IMR-90 (cell line): ENCODE data around the gene BPGM. TPM values are rescaled to one million over a fixed set of nuclear protein-coding genes. Genes with fewer than 3 reads are reported as not detected.
"Not testable (repeated sequence)": the region's sequence is repeated elsewhere in the genome, so short reads cannot be mapped to it uniquely, and the experiment has no call there.

ENCODE experiments used
- ATAC-seq: fragments of 200-7000 bp; cut with Tn5 transposase; 2 replicates; pipeline ENCODE4 v1.9.1; 2020; ENCODE audit warnings: low read depth, mild to moderate bottlenecking, moderate library complexity
- BruUV-seq: library from RNA; stranded (reverse); fragments of 400-500 nt; replicated peaks from 2 replicates; lab custom pipeline; 2021; lab: Mats Ljungman, UMichigan
- CTCF ChIA-PET: fragments of 300-600 bp; formaldehyde crosslinking; extraction: SDS; loops from one replicate; lab custom pipeline; 2021; ENCODE audit warnings: antibody characterized with exemption; lab: Yijun Ruan, JAX
- POLR2A ChIA-PET: fragments of 300-600 bp; sonication (Branson Sonifier 250); formaldehyde crosslinking; loops from one replicate; lab custom pipeline; 2022; ENCODE audit warnings: antibody characterized with exemption; ENCODE audit not compliant: unreplicated experiment; lab: Charles Lee
- DNase-seq: peaks from one replicate; pipeline ENCODE4 v3.0.0; 2013
- H2AFZ ChIP-seq: replicated peaks from 2 replicates; pipeline ENCODE3; 2013; ENCODE audit warnings: low read length, mild to moderate bottlenecking; ENCODE audit not compliant: poor library complexity
- H2AK5ac ChIP-seq: 2 replicates; pipeline ENCODE4 v1.6.1; 2013; ENCODE audit warnings: low read depth, low read length, inconsistent platforms
- H2AK9ac ChIP-seq: replicated peaks from 2 replicates; pipeline ENCODE3; 2013; ENCODE audit warnings: mild to moderate bottlenecking, low read depth, low read length, moderate library complexity; ENCODE audit not compliant: poor library complexity
- H2BK120ac ChIP-seq: 2 replicates; pipeline ENCODE4 v1.6.1; 2013; ENCODE audit warnings: low read depth, low read length, inconsistent platforms
- H2BK15ac ChIP-seq: 3 replicates; pipeline ENCODE4 v1.6.1; 2013; ENCODE audit warnings: low read depth, low read length, inconsistent platforms
- H2BK20ac ChIP-seq: 2 replicates; pipeline ENCODE4 v1.6.1; 2013; ENCODE audit warnings: low read depth, mild to moderate bottlenecking, inconsistent platforms, low read length, moderate library complexity
- H2BK5ac ChIP-seq: 2 replicates; pipeline ENCODE4 v1.6.1; 2013; ENCODE audit warnings: mild to moderate bottlenecking, low read depth, low read length, inconsistent platforms; ENCODE audit not compliant: poor library complexity, severe bottlenecking
- H3K14ac ChIP-seq: replicated peaks from 2 replicates; pipeline ENCODE4 v1.6.1; 2013; ENCODE audit warnings: low read depth, low read length, inconsistent platforms
- H3K18ac ChIP-seq: 2 replicates; pipeline ENCODE4 v1.6.1; 2013; ENCODE audit warnings: low read depth, low read length, control low read depth
- H3K23ac ChIP-seq: 2 replicates; pipeline ENCODE4 v1.6.1; 2013; ENCODE audit warnings: low read depth, low read length, inconsistent platforms
- H3K27ac ChIP-seq: 2 replicates; pipeline ENCODE4 v1.5.1; 2013; ENCODE audit warnings: mild to moderate bottlenecking, control low read depth, low read length; ENCODE audit not compliant: insufficient read depth
- H3K27me3 ChIP-seq: 2 replicates; pipeline ENCODE4 v1.6.1; 2013; ENCODE audit warnings: low read length; ENCODE audit not compliant: control insufficient read depth, insufficient read depth
- H3K36me3 ChIP-seq: 2 replicates; pipeline ENCODE4 v1.6.1; 2013; ENCODE audit warnings: low read length, mixed read lengths; ENCODE audit not compliant: control insufficient read depth, insufficient read depth
- H3K4ac ChIP-seq: 2 replicates; pipeline ENCODE4 v1.6.1; 2013; ENCODE audit warnings: low read depth, low read length, inconsistent platforms
- H3K4me1 ChIP-seq: 2 replicates; pipeline ENCODE4 v1.6.1; 2013; ENCODE audit warnings: low read length, mixed read lengths; ENCODE audit not compliant: control insufficient read depth, insufficient read depth
- H3K4me2 ChIP-seq: 2 replicates; pipeline ENCODE4 v1.6.1; 2013; ENCODE audit warnings: low read depth, mild to moderate bottlenecking, control low read depth, low read length, moderate library complexity
- H3K4me3 ChIP-seq: 2 replicates; pipeline ENCODE4 v1.5.1; 2013; ENCODE audit warnings: low read depth, mild to moderate bottlenecking, control low read depth, low read length, moderate library complexity; ENCODE audit not compliant: insufficient read depth
- H3K56ac ChIP-seq: 2 replicates; pipeline ENCODE4 v1.6.1; 2013; ENCODE audit warnings: low read length, inconsistent platforms; ENCODE audit not compliant: insufficient read depth; ENCODE audit errors: extremely low read depth
- H3K79me1 ChIP-seq, 2 experiments: 2 replicates each; pipeline ENCODE4 v1.6.1; 2013; ENCODE audit warnings: low read length in 2 of 2, inconsistent platforms in 1 of 2, low read depth in 1 of 2
- H3K9ac ChIP-seq: 2 replicates; pipeline ENCODE4 v1.6.1; 2013; ENCODE audit warnings: low read depth, low read length, control low read depth
- H3K9me1 ChIP-seq: 2 replicates; pipeline ENCODE4 v1.6.1; 2013; ENCODE audit warnings: low read length, inconsistent platforms; ENCODE audit not compliant: insufficient read depth
- H3K9me3 ChIP-seq: 2 replicates; pipeline ENCODE4 v1.6.1; 2013; ENCODE audit warnings: low read length; ENCODE audit not compliant: control insufficient read depth, insufficient read depth
- H4K20me1 ChIP-seq: 2 replicates; pipeline ENCODE4 v1.6.1; 2013; ENCODE audit warnings: low read length, inconsistent platforms; ENCODE audit not compliant: insufficient read depth
- H4K5ac ChIP-seq: 2 replicates; pipeline ENCODE4 v1.6.1; 2013; ENCODE audit warnings: mild to moderate bottlenecking, low read depth, low read length, control low read depth
- H4K8ac ChIP-seq, 2 experiments: 2 replicates each; pipeline ENCODE4 v1.6.1; 2013; ENCODE audit warnings: low read depth in 2 of 2, low read length in 2 of 2, control low read depth in 1 of 2, inconsistent platforms in 1 of 2
- H4K91ac ChIP-seq: 2 replicates; pipeline ENCODE4 v1.6.1; 2013; ENCODE audit warnings: low read depth, low read length, inconsistent platforms; ENCODE audit not compliant: insufficient read depth
- BHLHE40 ChIP-seq: fragments of 150-350 bp; IDR thresholded peaks from 2 replicates; pipeline ENCODE4 v1.6.1; 2016; ENCODE audit warnings: mild to moderate bottlenecking, low read depth, low read length
- CEBPB ChIP-seq: IDR thresholded peaks from 2 replicates; pipeline ENCODE4 v1.6.1; 2012; ENCODE audit warnings: low read depth, low read length, improper control_type of control experiment
- NFE2L2 ChIP-seq: fragments of 150-350 bp; IDR thresholded peaks from 2 replicates; pipeline ENCODE4 v1.6.1; 2016; ENCODE audit warnings: low read depth, mild to moderate bottlenecking, low read length
- WGBS, 2 experiments: methylation state at CpG; one replicate each; pipeline versions ENCODE4 v1.1.5 to v1.1.7; 2013; ENCODE audit warnings: missing lambda C conversion rate in 2 of 2; ENCODE audit not compliant: insufficient read length in 1 of 2; ENCODE audit errors: extremely low coverage in 2 of 2; 5-methylcytosine and 5-hydroxymethylcytosine counted together
- dilution Hi-C: fragments of 300-500 bp; cut with HindIII; formaldehyde crosslinking; loops from one replicate; pipeline ENCODE4 v1.14.3; 2018; ENCODE audit warnings: low sequenced_read_pairs; ENCODE audit not compliant: unreplicated experiment
- in situ Hi-C: fragments of 300-500 bp; cut with MboI; formaldehyde crosslinking; loops from 3 replicates; pipeline ENCODE4 v1.14.3; 2019; ENCODE audit warnings: low sequenced_read_pairs, inconsistent platforms, mixed read lengths
- intact Hi-C: fragments of 100-400 bp; cut with micrococcal nuclease; formaldehyde crosslinking; loops from 2 replicates; pipeline ENCODE4 v1.10.0; 2022
- polyA plus RNA-seq, 3 experiments: library from polyadenylated mRNA; depleted of rRNA; stranded (reverse); fragments of >200 nt; gene quantifications; 2 replicates each; pipeline ENCODE4 v1.2.3, GENCODE V29; 2012; ENCODE audit warnings: low replicate concordance in 1 of 3
- total RNA-seq: library from RNA; depleted of rRNA; stranded (reverse); fragments of >200 nt; gene quantifications from 2 replicates; pipeline ENCODE4 v1.2.3, GENCODE V29; 2012

Gene BPGM
- total and polyA plus RNA-seq, 2 of the 4 experiments (the other 2 are of a cell fraction) = 18.8 to 20.0 TPM

DNA sequence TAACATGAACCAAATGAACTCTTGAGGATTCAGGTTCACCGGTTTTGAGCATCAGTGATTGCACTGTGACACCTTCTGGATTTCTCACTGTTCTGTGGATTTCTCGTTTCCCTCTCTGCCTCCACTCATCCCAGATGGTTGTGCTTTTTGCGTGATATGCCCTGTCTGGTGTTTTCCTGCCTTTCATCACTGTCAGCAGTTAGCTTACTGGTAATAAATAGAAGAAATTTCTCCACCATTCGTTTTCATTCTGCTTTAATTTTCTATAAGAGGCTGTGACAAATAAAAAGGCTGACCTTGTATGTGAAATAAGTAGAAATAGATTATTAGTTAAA, 16.2 kb downstream of the BPGM start:
- Histone ChIP-seq H3K9me3 (no peaks in the 10 kb centered on the region), H4K20me1 (no peaks in the 10 kb centered on the region), H2AK5ac (peak overlapping the region; percentile 97), H3K36me3 (peaks cover 5% of the 10 kb centered on the region), H3K4me3 (no peak overlapping the region), H2AK9ac (peak overlapping the region; percentile 53), H3K27ac (peak overlapping the region; percentile 94), H3K9ac (peak overlapping the region; percentile 66; the same call in 1 of the 2 replicates), H3K14ac (peak overlapping the region; percentile 61; the same call in 1 of the 2 replicates), H2BK120ac (peak overlapping the region; percentile 61; the same call in 1 of the 2 replicates), H4K8ac (peak overlapping the region; percentile 46 to 88), H3K4ac (peak overlapping the region; percentile 83), H2BK5ac (peak overlapping the region; percentile 94), H3K79me1 (peaks cover 36 to 59% of the 10 kb centered on the region in 2 experiments), H3K4me2 (peak overlapping the region; percentile 67; the same call in 1 of the 2 replicates), H3K9me1 (peaks cover 25% of the 10 kb centered on the region), H2AFZ (no peak overlapping the region), H3K18ac (peak overlapping the region; percentile 96), H3K27me3 (no peaks in the 10 kb centered on the region), H2BK20ac (peak overlapping the region; percentile 75), H4K5ac (peak overlapping the region; percentile 72), H3K56ac (peak overlapping the region; percentile 54), H4K91ac (peak overlapping the region; percentile 88), H3K23ac (peak overlapping the region; percentile 57; the same call in 1 of the 2 replicates), H2BK15ac (peak overlapping the region; percentile 99), H3K4me1 (peaks cover 22% of the 10 kb centered on the region)
- 83% methylated on average over 1 of the region's 4 CpGs; no CpG with 5 or more reads in 1 of the 2 experiments for WGBS, 2 experiments
- intact Hi-C loops = no loop called here
- no TSS peak for BruUV-seq
- in situ Hi-C loops = no loop called here
- TF ChIP-seq CEBPB (no peak), NFE2L2 (no peak), BHLHE40 (no peak)
- dilution Hi-C loops = no loop called here
- CTCF ChIA-PET = interaction anchor here (0.8 kb wide), 1 partner anchor 53 kb away, joined by 4 read pairs; no protein-coding TSS in a partner anchor
- DNase-seq = no peak
- no peak for ATAC-seq
- POLR2A ChIA-PET = no interaction called here

DNA sequence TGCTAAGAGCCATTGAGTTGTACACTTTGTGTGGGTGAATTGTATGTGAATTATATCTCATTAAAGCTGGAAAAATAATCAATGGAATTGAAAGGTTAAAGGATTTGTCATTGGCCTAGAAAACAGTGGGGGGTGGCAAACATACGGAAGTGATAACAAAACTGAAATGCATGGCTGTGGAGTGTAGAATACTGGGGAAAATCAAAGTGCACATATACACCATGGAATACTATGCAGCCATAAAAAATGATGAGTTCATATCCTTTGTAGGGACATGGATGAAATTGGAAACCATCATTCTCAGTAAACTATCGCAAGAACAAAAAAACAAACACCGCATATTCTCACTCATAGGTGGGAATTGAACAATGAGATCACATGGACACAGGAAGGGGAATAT, 18.4 kb downstream of the BPGM start:
- peaks cover 35 to 57% of the 10 kb centered on the region in 2 experiments for H3K79me1 ChIP-seq
- DNase-seq, H3K4ac ChIP-seq, H3K4me2 ChIP-seq, H3K27ac ChIP-seq, H2BK20ac ChIP-seq, H3K36me3 ChIP-seq, H3K18ac ChIP-seq, H4K91ac ChIP-seq, H2BK5ac ChIP-seq, H4K20me1 ChIP-seq, BruUV-seq, CTCF ChIA-PET, in situ Hi-C loops, H3K23ac ChIP-seq, H4K5ac ChIP-seq, ATAC-seq, intact Hi-C loops, H2AFZ ChIP-seq, H3K9ac ChIP-seq, H2AK9ac ChIP-seq, POLR2A ChIA-PET, H2BK120ac ChIP-seq, H2AK5ac ChIP-seq, H3K27me3 ChIP-seq, H3K14ac ChIP-seq, dilution Hi-C loops, H3K9me3 ChIP-seq, H2BK15ac ChIP-seq, H3K4me3 ChIP-seq, H3K56ac ChIP-seq, H4K8ac ChIP-seq: not testable (repeated sequence)
- peaks cover 17% of the 10 kb centered on the region for H3K9me1 ChIP-seq
- WGBS, 2 experiments = no CpG with 5 or more reads among the region's 3 CpGs
- peaks cover 21% of the 10 kb centered on the region for H3K4me1 ChIP-seq
